ENCODE measurements around the gene RILP. TPM values are rescaled to one million over a fixed set of nuclear protein-coding genes. Genes with fewer than 3 reads are reported as not detected.

RILP gene, protein sequence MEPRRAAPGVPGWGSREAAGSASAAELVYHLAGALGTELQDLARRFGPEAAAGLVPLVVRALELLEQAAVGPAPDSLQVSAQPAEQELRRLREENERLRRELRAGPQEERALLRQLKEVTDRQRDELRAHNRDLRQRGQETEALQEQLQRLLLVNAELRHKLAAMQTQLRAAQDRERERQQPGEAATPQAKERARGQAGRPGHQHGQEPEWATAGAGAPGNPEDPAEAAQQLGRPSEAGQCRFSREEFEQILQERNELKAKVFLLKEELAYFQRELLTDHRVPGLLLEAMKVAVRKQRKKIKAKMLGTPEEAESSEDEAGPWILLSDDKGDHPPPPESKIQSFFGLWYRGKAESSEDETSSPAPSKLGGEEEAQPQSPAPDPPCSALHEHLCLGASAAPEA
- total RNA-seq, result 7.9 and 11.1 TPM in 2 replicates

GRCh38 chr17:1649844-1650501, at the start of gene RILP:
Gene RILP, minus strand, starts transcription at chr17:1649866. Its CDS starts 62 bp downstream, at chr17:1649804.

DNA sequence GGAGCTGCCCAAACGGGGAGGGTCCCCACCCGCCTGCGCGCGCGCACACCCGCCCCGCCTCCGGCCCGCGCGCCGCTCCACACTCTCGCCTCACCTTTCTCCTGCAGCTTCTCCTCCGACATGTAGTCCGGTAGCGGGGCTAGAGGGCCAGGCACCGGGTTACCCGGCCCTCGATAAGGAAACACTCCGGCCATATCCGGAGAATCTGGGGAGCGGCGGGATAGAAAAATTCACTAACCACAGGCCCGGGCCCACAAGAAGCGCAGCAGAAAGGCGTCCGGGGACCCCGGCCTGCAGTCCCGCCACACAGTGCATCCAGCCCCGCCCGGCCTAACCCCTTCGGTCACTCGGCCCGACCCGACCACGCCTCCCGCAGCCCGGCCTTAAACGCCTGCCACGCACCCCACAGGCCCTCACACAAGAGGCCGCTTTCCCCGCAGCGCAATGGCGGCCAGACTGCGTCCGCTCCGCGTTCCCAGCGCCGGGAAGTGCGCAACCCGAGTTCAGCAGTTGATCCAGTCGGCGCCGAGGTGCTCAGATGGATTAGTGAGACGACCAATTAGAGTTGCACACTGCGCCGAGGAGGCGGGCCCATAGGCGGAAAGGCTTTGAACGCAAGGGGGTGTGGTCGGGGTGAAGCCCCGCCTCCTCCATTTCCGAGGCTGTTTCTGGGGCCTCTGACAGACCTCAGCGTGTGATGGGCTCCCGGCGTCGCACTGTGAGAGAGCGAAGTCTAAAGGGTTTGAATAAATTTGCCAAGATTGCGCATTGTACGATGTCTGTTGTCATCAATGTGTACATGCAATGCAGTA, 34.9 kb upstream of the RILP start, which contains the start of gene PRPF8:
Gene PRPF8 (minus strand): TSS at position 490 of the 812 bp plus-strand sequence. CDS start 296 bp downstream, at position 194.

GRCh38 chr17:1645207-1646171, 4.2 kb downstream of the RILP start, which contains the start of gene SCARF1:
Gene SCARF1, minus strand, starts transcription at chr17:1645732. Its CDS starts 35 bp downstream, at chr17:1645697.

DNA sequence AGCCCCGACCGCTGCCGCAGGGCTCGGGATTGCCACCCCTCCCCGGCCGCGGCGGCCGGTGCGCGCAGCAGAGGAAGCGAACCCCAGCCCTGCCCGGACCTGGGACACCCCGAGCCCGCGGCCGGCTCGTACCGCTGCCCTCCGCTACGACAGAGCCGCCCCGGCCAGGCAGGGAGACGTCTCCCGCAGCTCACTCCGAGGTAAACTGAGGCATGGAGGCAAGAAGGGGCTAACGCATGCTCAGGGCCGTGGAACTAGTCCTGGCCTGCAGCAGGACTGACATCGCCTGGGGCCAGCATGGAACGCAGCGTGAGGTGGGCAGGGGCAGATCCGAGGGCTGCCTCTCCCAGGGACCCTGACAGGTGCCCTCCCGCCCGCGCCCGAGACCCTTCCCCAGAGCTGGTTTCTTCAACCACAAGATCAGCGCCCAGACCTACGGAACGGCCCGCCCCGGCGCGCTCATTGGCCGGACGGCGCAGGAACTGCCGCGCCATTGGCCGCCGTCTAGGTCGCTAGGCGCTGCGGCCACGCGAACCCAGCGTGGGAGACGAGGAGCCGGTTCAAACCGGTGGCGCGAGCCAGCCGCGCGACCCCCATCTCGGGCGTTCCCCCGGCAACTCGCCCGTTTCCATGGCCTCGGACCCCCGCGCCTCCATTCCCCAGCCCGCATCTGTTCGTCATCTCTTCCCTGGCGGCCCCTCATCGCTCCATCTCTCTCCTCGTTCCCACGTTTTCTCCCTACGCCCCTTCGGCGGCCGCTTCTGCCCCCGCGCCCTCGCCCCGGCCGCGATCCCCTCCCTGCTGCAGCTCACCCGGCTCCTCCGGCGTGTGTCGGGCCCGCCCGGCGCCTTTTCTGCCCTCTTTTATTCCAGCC, 21.4 kb downstream of the RILP start, which contains the start of gene SLC43A2:
Gene SLC43A2 (minus strand): TSS at position 853 of the 874 bp plus-strand sequence. CDS start 960 bp downstream, outside the sequence.

Other genes with a start within 250 kb of the RILP start
- 727 and 935 TPM in 2 replicates for gene YWHAE, start 249.6 kb downstream of the RILP start, total RNA-seq
- gene CRK, start 193.6 kb downstream of the RILP start, total RNA-seq, result 69.3 and 76.5 TPM in 2 replicates
- 95.3 and 137 TPM in 2 replicates for gene MYO1C, start 157.2 kb downstream of the RILP start, total RNA-seq
- 16.0 and 37.3 TPM in 2 replicates for gene INPP5K, start 133.3 kb downstream of the RILP start, total RNA-seq
- gene PITPNA, start 87.1 kb downstream of the RILP start, total RNA-seq, result 21.1 and 32.9 TPM in 2 replicates
- gene SLC43A2, start 21.0 kb downstream of the RILP start, total RNA-seq, result 9.1 and 14.0 TPM in 2 replicates
- gene SCARF1, start 4.1 kb downstream of the RILP start, total RNA-seq, result 0.16 TPM in 1 of 2 replicates, not detected in the other
- 110 and 129 TPM in 2 replicates for gene PRPF8, start 35.0 kb upstream of the RILP start, total RNA-seq
- gene TLCD2, start 60.5 kb upstream of the RILP start, total RNA-seq, result 0.99 and 1.2 TPM in 2 replicates
- 8.8 and 12.7 TPM in 2 replicates for gene WDR81, start 74.8 kb upstream of the RILP start, total RNA-seq
- gene SERPINF2, start 93.0 kb upstream of the RILP start, total RNA-seq, result 0.08 and 0.70 TPM in 2 replicates
- gene SERPINF1, start 112.2 kb upstream of the RILP start, total RNA-seq, result 2.7 and 5.2 TPM in 2 replicates
- 4.7 and 6.3 TPM in 2 replicates for gene SMYD4, start 180.0 kb upstream of the RILP start, total RNA-seq
- 20.1 and 27.5 TPM in 2 replicates for gene RPA1, start 180.1 kb upstream of the RILP start, total RNA-seq